Measurements from ENCODE around the gene MBP. TPM values are rescaled to one million over a fixed set of nuclear protein-coding genes. Genes with fewer than 3 reads are reported as not detected.

Gene MBP
- polyA plus RNA-seq, 1 donor from 2014 or later = 3.3 TPM

GRCh38 chr18:77161383-77161782 is 28.8 kb upstream of the MBP start:
- H3K9ac ChIP-seq (ENCODE audit: low read length) = no peak overlapping the region
- TF ChIP-seq MXI1 (conservative IDR thresholded peaks at IDR 0.05; ENCODE audit: poor library complexity, severe bottlenecking) = no peak
- no peaks in the 10 kb centered on the region for H3F3A ChIP-seq (ENCODE audit: insufficient read depth, low read length, poor library complexity, severe bottlenecking)
- no peaks in the 10 kb centered on the region for H3K79me2 ChIP-seq (replicated peaks; ENCODE audit: insufficient read depth, low read length)
- H2AFZ ChIP-seq (ENCODE audit: low read depth, low read length) = no peak overlapping the region
- no peak overlapping the region for H3K27ac ChIP-seq (ENCODE audit: low read length)
- H3K36me3 ChIP-seq (ENCODE audit: insufficient read depth, low read length) = no peaks in the 10 kb centered on the region
- H3K4me2 ChIP-seq (ENCODE audit: low read length) = no peak overlapping the region
- no peaks in the 10 kb centered on the region for H3K9me2 ChIP-seq (ENCODE audit: insufficient read depth, low read length)
- no peaks in the 10 kb centered on the region for H3K9me3 ChIP-seq (ENCODE audit: low read length)
- no peak overlapping the region for H3K4me3 ChIP-seq (ENCODE audit: low read length)
- no peaks in the 10 kb centered on the region for H3K27me3 ChIP-seq (ENCODE audit: insufficient read depth, low read depth, low read length)
- H4K20me1 ChIP-seq (ENCODE audit: insufficient read depth) = no peaks in the 10 kb centered on the region

- no peak overlapping the region for H3K4me3 ChIP-seq (ENCODE audit: low read length)
- H3K27ac ChIP-seq (ENCODE audit: low read length) = no peak overlapping the region
- no peak overlapping the region for H3K4me2 ChIP-seq (ENCODE audit: low read length)
Observed at GRCh38 chr18:77160515-77160914, 27.9 kb upstream of the MBP start.

More at GRCh38 chr18:77160515-77160914, 27.9 kb upstream of the MBP start:
- H3K79me2 ChIP-seq (replicated peaks; ENCODE audit: insufficient read depth, low read length) = no peaks in the 10 kb centered on the region
- no peak overlapping the region for H2AFZ ChIP-seq (ENCODE audit: low read depth, low read length)
- no peaks in the 10 kb centered on the region for H3K36me3 ChIP-seq (ENCODE audit: insufficient read depth, low read length)
- H3F3A ChIP-seq (ENCODE audit: insufficient read depth, low read length, poor library complexity, severe bottlenecking) = no peaks in the 10 kb centered on the region
- no peaks in the 10 kb centered on the region for H3K9me2 ChIP-seq (ENCODE audit: insufficient read depth, low read length)
- no peak overlapping the region for H3K9ac ChIP-seq (ENCODE audit: low read length)
- H4K20me1 ChIP-seq (ENCODE audit: insufficient read depth) = no peaks in the 10 kb centered on the region
- H3K27me3 ChIP-seq (ENCODE audit: insufficient read depth, low read depth, low read length) = no peaks in the 10 kb centered on the region
- no peak for TF ChIP-seq POLR2AphosphoS5 (IDR thresholded peaks at IDR 0.05)
- no peak for TF ChIP-seq EP300 (conservative IDR thresholded peaks at IDR 0.05; ENCODE audit: poor library complexity, severe bottlenecking)
- TF ChIP-seq REST (IDR thresholded peaks at IDR 0.05; ENCODE audit: borderline replicate concordance) = no peak
- TF ChIP-seq MXI1 (conservative IDR thresholded peaks at IDR 0.05; ENCODE audit: poor library complexity, severe bottlenecking) = no peak
- TF ChIP-seq RAD21 (conservative IDR thresholded peaks at IDR 0.05) = no peak
- no peak for TF ChIP-seq SMC3 (conservative IDR thresholded peaks at IDR 0.05; ENCODE audit: poor library complexity)
- no peak for TF ChIP-seq CTCF (IDR thresholded peaks at IDR 0.05; ENCODE audit: poor library complexity, severe bottlenecking)
- H3K9me3 ChIP-seq (ENCODE audit: low read length) = no peaks in the 10 kb centered on the region

All from neural cell (in vitro differentiated cells).